ENCODE results near the gene MYD88.
"Not testable (repeated sequence)": the region's sequence is repeated elsewhere in the genome, so short reads cannot be mapped to it uniquely, and the experiment has no call there.

The MYD88 gene

GRCh38 chr3:38127611-38128302, 10.7 kb upstream of the MYD88 start:
- no peak for DNase-seq

- peak in 1 of 2 donors; percentile 0 for DNase-seq
These were observed 10.2 kb upstream of the MYD88 start for GRCh38 chr3:38128303-38128655.

- DNase-seq = peak in 1 of 2 donors; percentile 0
These were observed 9.4 kb upstream of the MYD88 start for GRCh38 chr3:38129058-38129457.

GRCh38 chr3:38130631-38131065, 7.8 kb upstream of the MYD88 start:
- peak in 1 of 2 donors; percentile 0 for DNase-seq

- DNase-seq = peak; percentile 21 to 26
These were observed 6.7 kb upstream of the MYD88 start for GRCh38 chr3:38131621-38132369.

GRCh38 chr3:38133209-38133556, 5.3 kb upstream of the MYD88 start:
- DNase-seq = no peak

- no peak for DNase-seq
These were observed 4.7 kb upstream of the MYD88 start for GRCh38 chr3:38133557-38134405.

- not testable (repeated sequence) for DNase-seq
These were observed 3.8 kb upstream of the MYD88 start for GRCh38 chr3:38134517-38135143.

GRCh38 chr3:38135621-38136277, 2.7 kb upstream of the MYD88 start:
- DNase-seq = peak in 1 of 2 donors; percentile 18

GRCh38 chr3:38136393-38136776, 2.1 kb upstream of the MYD88 start:
- DNase-seq = peak; percentile 10 to 11

GRCh38 chr3:38136777-38137614, 1.5 kb upstream of the MYD88 start, which contains the start of gene ACAA1:
Gene ACAA1 (minus strand): TSS chr3:38137127. CDS start chr3:38137035, 92 bp downstream.
- peak; percentile 97 for DNase-seq

GRCh38 chr3:38137615-38138348, 679 bp upstream of the MYD88 start:
- peak in 1 of 2 donors; percentile 15 for DNase-seq

- DNase-seq = peak in 1 of 2 donors; percentile 10
These were observed 730 bp downstream of the MYD88 start for GRCh38 chr3:38139191-38139590.

- DNase-seq = peak in 1 of 2 donors; percentile 1
These were observed 1.2 kb downstream of the MYD88 start for GRCh38 chr3:38139652-38140051.

GRCh38 chr3:38140326-38141172, 2.1 kb downstream of the MYD88 start:
- peak in 1 of 2 donors; percentile 1 for DNase-seq

GRCh38 chr3:38141173-38141951, 2.9 kb downstream of the MYD88 start:
- no peak for DNase-seq

GRCh38 chr3:38141952-38142273, 3.5 kb downstream of the MYD88 start:
- no peak for DNase-seq

- no peak for DNase-seq
These were observed 4.5 kb downstream of the MYD88 start for GRCh38 chr3:38142959-38143358.

- no peak for DNase-seq
These were observed 5.0 kb downstream of the MYD88 start for GRCh38 chr3:38143511-38143910.
